Dermis blood vessel endothelial cell (primary cell): Measurements from ENCODE around the gene TRMT2A. TPM values are rescaled to one million over a fixed set of nuclear protein-coding genes. Genes with fewer than 3 reads are reported as not detected.

Experiments
- DNase-seq: peaks from one replicate; pipeline ENCODE4 v3.0.0; 2010
- total RNA-seq: library from RNA; depleted of rRNA; stranded (reverse); fragments of >200 nt; gene quantifications from 2 replicates; pipeline ENCODE4 v1.2.3, GENCODE V29; 2014

The TRMT2A gene
- total RNA-seq, 1 donor from 2014 or later, result 48.8 TPM

DNA sequence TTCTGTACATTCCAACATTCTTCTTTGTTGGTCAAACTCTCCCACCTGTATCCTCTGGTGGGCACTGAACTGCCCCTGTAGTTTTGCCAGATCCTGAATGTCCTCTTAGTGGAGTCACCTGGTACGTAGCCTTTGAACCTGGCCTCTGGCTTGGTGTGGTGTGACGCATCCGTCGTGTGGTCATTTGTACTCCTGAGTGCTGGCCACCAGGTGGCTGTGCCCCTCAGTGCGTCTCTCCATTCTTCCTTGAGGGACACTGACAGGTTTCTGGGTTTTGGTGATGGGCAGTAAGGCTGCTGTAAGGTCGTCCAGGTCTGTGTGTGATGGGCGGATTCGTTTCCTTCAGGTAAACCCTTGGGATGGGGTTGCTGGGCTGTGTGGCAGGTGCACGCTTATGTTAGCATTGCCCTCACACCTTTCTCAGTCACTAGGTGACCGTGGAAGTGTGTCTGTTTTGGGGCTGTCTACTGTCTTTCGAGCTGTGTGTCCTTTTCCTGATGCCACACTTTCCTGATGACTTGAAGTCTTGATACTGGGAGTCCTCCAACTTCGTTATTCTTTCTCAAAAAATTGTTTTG is 14.7 kb downstream of the TRMT2A start:
- DNase-seq, result no peak

DNA sequence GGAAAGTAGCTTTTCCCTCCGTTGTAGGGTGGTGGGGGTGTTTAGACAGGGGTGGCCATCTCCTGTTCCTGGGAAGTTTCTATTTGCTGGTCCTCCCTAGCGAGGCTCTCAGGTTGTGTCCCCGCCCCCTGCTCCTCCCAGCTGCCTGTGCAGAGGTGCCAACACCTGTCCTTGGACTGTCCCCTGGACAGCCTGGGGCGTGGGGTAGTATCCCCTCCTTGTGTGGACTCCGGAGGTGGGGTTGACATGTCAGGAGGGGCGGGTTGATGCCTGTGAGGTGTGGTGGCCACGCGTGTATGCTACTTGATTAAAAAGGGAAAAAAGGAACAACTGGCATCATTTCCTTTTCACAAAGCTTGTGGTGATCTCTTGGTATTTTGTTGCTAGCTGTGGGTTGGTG is 15.4 kb downstream of the TRMT2A start:
- no peak for DNase-seq

DNA sequence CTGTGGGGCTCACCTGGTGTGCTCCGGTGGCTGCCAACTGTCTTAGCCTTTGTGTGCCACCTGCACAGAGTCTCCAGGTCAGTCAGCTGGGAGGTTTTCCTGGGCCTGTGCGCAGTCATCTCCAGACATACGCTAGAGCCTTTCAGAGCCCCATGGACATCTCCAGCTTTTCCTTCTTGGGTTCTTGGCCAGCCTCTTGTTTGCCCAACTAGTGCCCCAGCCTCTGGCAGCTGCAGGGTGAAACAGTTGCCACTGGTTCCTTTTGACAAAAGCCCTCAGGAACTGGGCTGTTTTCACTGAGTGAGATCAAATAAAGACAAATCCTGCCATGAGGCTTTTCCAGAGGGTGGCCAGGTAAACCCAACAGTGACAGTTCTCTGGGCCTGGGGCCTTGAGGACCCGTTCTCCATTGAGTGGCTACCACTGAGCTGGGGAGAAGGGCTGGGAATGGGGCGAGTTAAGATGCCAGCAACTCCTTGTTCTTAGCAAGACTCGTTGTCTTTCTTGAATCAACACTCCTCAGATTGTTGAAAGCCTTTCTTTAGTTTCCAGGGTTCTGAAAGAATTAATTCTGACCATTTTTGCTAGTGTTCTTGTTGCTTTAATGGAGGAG is 17.8 kb downstream of the TRMT2A start:
- DNase-seq, result no peak

DNA sequence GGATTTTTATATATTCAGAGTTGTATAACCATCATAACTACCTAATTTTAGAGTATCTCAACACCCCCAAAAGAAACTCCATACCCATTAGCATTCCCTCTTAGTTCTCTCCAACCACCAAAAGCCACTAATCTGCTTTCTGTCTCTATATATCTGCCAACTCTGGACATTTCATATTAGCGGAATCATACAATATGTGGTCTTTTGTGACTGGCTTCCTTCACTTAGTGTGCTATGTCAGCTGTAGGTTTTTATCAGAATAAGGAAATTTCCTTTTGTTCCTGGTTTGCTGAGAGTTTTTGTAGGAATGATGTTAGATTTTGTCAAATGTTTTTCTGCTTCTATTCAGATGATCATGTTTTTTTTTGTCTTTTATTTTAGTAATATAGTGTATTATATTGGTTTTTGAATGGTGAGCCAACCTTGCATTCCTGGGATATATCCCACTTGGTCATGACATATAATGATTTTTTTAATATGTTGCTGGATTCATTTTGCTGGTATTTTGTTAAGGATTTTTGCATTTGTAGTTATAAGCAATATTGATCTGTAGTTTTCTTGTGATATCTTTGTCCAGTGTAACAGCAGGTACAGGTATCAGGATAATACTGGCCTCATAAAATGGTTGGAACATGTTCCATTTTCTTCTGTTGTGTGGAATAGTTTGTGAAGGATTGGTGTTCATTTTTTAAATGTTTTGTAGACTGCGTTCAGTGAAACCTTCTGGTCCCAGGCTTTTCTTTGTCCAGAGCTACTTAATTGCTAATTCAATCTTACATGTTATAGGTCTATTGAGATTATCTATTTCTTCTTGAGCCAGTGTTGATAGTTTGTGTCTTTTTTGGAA is 20.2 kb downstream of the TRMT2A start:
- no peak for DNase-seq

DNA sequence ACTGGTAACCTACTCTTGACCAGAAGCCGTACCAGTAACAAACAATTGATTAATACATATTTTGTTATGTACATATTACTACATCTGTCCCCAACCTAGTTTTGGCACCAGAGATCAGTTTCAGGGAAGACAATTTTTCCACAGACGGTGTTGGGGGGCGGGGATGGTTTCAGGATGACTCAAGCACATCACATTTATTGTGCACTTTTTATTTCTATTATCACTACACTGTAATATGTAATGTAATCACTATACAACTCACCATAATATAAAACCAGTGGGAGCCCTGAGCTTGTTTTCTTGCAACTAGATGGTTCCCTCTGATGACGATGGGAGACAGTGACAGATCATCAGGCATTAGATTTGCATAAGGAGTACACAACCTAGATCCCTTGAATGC is 21.5 kb downstream of the TRMT2A start:
- no peak for DNase-seq

DNA sequence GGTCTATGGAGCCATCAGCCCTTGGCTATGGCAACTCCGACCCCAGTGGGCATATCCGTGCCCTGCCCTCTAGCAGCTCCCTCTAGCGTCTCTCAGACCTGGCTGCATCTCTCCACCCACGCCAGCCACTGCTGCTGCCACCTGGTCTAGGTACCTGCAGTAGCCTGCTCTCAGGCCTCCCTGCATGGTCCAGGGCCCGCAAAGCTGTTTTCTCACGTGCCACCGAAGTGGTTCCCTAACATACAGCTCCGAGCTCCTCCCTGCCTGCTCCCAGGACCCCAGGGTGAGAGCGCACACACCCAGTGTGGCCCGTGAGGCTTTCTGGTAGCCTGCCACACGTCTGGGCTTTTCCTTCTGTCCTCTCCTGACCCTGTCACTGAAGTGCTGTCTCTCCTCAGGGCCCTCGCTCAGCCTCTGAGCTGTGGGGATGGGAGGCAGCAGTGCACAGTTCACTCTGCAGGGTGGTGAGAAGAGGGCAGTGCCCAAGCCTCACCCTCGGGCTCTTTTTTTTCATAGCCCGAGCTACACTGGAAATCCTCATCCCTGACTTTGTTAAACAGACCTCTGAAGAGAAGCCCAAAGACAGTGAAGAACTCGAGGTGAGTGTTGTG is 22.7 kb downstream of the TRMT2A start:
- DNase-seq, result no peak

DNA sequence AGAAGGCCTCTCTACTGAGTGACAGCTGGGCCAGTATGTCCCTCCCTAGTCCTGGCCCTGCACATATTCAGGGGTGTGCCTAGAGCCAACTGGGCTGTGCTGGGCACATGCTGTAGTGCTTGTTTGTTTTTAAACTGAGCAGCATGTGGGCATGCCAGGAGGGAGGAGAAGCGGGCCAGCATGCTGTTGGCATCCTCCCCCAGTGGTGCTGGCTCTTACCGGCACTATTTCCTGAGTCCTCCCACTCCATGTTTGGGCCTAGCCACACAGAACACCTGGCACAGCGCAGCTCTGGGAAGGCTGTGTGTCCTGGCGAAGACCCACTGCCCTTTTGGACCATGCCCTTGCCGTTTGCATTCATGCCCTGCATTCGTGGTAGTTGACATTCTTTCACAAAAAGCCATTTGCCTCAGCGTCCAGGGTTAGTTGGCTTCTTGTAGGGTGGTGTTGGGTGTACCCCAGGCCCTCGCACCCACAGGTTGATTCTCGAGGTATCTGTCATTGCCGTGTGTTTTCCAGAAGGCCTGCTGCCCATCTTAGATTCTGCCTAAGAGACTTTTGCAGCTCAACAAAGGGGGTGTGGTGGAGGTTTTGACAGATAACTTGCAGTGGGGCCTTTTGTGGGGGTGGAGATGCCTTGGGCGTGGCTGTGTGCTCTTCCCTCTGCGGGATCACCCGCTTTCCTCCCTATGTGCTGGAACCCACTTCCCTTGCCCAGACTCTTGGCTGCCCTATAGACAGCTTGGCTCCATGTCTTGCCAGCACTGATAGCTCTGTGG is 23.4 kb downstream of the TRMT2A start:
- no peak for DNase-seq

DNA sequence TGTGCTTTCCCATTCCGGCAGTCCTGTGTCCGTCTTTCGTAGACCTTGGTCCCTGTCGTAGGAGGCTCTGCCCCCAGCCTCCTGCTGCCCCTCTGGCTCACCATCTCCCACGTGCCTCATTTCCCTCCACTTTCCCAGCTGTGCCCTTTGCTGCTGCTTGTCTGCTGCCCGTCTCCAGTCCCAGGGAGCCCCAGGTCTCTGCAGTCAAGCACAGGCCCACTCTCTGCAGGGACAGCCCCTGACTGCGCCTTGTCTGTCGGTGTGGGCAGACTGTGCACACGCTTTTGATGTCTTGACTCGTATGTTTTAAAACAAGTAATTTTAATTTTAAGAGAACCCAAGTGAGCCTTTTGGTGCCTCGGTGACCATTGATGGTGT is 24.6 kb downstream of the TRMT2A start:
- no peak for DNase-seq

DNA sequence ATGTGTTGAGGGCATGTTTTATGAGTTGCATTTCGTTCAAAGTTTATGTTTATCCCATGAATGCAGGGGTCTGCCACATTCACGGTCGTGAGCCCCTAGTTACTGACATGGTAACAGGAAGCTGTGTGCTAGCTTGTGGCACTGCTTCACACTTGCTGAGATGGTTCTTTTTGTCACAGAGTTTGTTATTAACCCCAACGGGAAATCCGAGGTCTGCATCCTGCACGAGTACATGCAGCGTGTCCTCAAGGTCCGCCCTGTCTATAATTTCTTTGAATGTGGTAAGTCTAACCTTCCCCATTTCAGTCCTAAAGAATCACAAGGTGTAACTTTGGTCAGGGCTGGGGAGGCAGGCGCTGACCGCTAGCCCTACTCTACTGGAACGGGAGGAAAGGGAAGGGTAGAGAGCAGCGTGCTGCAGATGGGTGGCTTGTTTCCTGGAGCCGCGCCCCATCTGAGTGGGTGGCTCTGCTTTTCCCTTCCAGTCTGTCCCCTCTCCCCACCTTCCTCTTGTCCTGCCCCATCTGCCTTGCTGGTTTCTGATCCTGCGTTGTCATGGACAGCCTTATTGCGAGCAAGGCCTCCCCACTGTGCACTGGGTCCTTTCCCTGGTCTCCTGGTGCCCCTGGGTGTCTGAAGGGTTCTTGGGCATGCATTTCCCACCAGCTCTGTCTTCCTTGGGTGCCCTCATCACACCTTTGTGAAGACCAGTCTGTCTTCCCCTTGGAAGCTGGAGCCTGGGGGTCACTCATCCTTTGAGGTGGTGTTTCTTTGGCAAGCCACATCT is 25.1 kb downstream of the TRMT2A start:
- no peak for DNase-seq

DNA sequence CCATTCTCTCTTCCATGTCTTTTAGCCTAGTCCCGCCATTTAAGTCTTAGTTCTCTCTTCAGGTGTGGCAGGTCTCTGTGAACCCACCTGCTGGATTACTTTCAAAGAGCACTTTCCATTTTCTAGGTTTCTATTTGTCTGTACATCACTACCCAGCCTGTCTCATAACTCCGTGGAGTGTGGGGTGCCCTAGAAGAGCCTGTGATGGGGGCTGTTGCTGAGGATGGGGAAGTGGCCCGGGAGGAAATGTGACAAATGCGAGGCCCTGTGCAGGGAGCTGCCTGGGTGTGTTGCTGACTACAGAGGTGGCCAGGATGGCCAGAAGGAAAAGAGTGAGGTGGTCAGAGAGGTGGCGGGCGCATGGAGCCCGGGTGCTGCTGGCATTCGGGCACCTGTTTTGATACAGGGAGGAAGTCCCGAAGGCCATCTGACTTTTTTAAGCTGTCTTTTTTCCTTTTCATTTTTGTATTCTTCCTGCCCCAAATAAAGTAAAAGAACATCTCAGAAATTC is 26.2 kb downstream of the TRMT2A start:
- no peak for DNase-seq

DNA sequence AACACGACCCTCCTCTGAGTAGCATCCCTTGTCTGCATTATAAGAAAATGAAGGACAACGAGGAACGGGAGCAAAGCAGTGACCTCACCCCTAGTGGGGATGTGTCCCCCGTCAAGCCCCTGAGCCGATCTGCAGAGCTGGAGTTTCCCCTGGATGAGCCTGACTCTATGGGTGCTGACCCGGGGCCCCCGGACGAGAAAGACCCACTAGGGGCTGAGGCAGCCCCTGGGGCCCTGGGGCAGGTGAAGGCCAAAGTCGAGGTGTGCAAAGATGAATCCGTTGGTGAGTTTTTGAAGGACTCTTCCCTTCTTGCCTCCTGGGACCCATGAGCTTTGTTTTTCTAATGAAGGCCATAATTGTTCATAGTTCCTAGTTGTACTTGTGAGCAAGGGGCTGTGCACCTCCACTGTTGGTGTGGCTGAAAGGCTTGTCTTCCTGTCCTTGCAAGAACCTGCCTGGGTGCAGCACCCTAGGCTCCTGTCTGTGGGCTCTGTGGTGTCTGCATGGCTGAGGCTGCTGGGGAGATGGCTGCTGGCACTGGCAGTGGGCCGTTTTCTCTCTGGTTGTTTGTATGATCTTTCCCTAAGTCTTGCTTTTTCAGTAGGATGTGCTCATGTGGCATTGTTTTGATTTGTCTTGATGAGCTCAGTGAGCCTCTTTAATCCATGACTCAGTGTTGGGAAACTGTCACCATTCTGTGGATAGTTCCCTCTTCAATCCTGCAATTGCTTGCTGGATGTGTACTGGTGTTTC is 26.9 kb downstream of the TRMT2A start:
- DNase-seq, result no peak

DNA sequence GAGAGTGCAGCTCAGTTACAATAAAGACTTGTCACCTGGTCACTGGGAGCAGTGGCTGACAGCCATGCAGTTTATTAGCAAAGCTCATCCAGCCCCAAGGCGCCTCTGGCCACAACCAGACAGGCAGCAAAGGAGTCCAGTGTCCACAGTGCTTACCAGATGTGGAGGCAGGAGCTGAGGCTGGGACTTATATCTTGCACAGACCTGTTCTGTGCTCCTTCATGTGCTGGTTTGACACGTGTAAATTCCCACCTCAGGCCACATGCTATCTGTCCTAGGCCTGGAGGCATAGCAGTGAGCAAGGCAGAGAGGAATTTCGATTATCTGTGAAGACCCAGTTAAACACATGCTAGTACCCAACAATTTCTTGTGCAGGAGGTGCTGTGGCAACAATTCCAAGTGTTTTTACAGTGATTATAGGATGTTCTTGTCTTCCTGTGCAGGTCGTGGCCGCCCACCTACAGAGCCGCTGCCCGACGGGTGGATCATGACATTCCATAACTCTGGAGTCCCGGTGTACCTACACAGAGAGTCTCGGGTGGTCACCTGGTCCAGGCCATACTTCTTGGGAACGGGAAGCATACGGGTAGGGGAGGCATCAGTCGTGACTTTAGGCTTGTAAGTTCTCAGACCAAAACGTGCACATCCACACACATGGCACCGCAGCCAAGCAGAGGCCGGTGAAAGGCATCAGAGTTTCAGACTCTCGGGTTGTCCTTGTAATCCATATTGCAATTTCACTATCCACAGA is 27.6 kb downstream of the TRMT2A start:
- DNase-seq, result no peak

DNA sequence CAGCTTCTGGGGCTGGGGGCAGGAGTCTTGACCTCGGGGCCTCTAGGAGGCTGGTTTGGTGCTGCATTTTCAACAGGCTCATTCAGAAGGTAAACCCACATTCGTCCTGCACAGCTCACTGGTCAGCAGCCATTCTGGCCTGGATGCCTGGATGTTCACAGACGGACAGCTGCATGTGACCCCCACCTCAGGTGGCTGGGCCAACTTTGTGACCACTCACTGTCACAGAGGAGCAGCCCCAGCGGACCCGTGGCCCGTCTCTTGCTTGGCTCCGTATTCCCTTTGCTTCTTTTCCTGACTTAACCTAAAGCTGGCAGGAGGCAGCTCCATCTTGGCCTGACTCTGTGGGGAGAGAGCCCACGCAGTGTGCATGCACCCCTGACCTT is 28.8 kb downstream of the TRMT2A start:
- DNase-seq, result no peak

DNA sequence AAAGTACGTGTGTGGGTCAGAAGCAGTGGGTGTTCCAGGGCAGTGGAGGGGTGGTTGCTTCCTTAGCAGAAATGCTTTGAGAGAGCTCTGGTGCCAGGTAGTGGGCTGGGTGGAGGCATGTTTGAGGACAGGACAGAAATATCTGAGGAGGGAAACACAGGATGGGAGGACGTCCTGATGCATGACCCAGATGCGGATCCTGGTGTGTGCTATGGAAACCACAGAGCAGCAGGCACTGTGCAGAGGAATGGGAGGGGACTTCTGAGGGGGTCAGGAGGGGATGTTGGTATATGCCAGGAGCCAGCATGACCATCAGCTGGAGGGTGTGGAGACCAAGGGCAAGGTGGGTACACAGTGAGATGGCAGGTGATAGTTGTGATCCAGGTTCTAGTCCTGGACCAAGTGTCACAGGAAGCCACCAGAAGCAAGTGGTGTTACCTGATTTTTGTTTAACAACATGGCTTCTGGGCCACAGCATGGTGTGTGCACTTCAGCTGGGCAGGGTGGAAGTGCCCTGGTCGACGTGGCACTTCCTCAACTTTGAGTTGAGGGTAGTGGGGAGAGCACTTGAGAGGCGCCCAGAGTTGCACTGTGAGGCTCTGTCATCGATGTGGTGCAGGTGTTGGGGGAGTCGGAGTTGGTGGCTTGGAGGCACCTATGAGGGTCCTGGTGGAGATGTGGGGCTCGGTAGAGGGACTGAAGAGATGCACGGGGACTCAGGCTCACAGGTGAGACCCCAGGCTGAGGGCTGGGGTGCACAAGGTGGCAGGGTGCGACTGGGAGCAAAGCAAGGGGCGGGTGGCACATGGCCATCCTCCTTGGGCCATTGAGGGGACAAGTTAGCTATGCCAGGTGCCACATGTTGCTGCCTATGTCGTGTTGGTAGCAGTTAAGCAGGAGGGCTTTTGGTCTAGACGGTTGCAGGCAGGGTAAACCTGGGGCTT is 29.4 kb downstream of the TRMT2A start:
- no peak for DNase-seq

DNA sequence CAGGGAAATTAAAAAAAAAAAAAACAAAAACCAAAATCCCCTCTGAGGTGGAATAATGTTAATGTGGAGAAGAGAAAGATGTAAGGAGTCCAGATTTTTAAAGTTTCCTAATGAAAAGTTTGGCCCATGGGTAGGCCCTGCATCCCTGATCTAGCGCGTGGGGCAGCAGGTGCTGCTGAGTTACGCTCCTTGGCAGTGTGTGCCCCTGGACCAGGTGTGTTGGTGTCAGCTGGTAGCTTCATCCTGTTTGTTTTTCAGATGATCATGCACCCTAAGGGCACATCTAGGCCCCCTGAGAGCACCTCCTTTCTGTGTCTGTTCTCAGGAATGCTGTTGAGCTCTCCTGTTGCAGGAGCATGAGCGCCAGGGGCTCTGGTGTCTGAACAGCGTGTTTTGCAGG is 30.3 kb downstream of the TRMT2A start:
- DNase-seq, result no peak

DNA sequence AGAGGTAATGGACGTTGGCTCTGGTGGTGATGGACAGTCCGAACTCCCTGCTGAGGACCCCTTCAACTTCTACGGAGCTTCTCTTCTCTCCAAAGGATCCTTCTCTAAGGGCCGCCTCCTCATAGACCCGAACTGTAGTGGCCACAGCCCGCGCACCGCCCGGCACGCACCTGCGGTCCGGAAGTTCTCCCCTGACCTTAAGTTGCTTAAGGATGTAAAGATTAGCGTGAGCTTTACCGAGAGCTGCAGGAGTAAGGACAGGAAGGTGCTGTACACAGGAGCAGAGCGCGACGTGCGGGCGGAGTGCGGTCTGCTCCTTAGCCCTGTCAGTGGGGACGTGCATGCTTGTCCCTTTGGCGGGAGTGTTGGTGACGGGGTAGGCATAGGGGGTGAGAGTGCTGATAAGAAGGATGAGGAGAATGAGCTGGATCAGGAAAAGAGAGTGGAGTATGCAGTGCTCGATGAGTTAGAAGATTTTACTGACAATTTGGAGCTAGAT is 30.9 kb downstream of the TRMT2A start:
- DNase-seq, result no peak

DNA sequence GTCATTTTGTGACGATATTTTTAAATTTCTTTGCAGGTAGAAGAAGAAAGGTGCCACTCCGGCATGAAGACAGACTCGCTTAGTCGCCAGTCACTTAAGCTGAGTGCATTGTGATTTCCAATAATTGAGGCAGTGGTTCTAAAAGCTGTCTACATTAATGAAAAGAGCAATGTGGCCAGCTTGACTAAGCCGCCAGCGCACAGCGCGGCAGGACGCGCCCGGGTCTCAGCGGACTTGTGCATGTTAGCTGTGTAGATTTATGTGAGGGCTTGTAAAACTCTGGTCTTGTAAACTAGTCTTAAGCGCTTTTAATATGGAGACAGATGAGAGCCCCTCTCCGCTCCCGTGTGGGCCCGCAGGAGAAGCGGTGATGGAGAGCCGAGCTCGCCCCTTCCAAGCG is 31.4 kb downstream of the TRMT2A start:
- no peak for DNase-seq

DNA sequence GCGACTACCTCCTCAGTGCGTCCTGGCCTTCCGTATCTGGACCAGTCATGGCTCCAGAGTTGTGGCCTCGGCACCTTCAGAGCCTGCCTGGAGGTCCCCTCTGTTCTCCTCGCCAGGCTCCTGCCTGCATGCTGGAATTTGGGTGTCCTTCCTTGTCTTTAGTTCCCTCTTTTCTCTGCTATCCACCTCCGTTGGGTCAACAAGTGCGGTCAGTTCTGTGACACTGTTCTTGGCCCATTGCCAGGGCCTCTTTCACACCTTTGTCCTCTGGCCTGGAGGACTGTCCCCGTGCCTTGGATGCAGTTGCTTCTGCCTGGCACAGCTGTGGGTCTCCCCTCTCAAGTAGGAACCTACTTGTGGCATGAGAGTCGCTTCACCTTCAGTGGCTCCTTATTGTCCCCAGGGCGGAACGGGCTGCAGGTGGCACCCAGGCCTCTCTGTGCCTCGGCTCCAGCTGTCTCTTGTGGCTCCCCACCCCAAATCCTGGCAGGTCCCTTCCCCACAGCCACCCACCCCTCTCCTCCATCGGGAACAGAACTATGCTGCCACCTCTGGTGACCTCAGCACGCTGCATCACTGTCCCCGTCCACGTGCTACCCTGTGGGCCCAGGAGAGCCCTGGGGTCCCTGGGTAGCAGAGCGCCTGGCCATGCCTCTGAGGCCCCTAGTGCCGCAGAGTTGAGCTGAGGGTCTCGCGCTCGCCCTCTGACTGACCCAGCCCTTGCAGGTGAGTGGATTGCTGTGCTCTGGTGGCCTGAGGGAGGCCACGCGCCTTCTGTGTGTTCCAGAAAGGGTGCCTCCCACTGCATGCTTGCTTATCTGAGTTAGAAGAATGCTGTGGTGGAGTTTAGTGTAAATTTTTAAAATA is 32.2 kb downstream of the TRMT2A start:
- peak; percentile 40 for DNase-seq
